A549 (cell line): ENCODE data around the gene GRIA2. TPM values are rescaled to one million over a fixed set of nuclear protein-coding genes. Genes with fewer than 3 reads are reported as not detected.
A peak's percentile ranks its signal among the peaks of the same experiment; 100 is the strongest.
"Not testable (repeated sequence)": the region's sequence is repeated elsewhere in the genome, so short reads cannot be mapped to it uniquely, and the experiment has no call there.

Experiments
- ATAC-seq, 2 experiments: fragments of 200-7000 bp in 1 of 2; fragments of >200 bp in 1 of 2; cut with Nextera tagmentation in 1 of 2; cut with Tn5 transposase in 1 of 2; 3 replicates each; pipeline versions ENCODE4 v1.8.0 to v1.9.1; 2018 to 2020; ENCODE audit warnings: mild to moderate bottlenecking in 1 of 2, moderate library complexity in 1 of 2
- CTCF ChIA-PET: fragments of 300-600 bp; sonication (Branson Sonifier 250); formaldehyde crosslinking; extraction: SDS; loops from one replicate; lab custom pipeline; 2021; ENCODE audit warnings: antibody characterized with exemption, inconsistent platforms; lab: Yijun Ruan, JAX
- POLR2A ChIA-PET: fragments of 350-600 bp; formaldehyde crosslinking; extraction: SDS; loops from one replicate; lab custom pipeline; 2021; ENCODE audit warnings: antibody characterized with exemption, inconsistent platforms; lab: Yijun Ruan, JAX
- DNase-seq, 2 experiments: peaks; one replicate each; pipeline versions ENCODE4 v3.0.0 to v3.0.0-alpha.2; 2011 to 2016; ENCODE audit warnings: low read depth in 1 of 2, low spot score in 1 of 2
- FAIRE-seq: peaks from 2 replicates; lab custom pipeline; 2011; peaks lifted over from hg19 to GRCh38; lab: Jason Lieb, UNC
- H3K27ac ChIP-seq, 2 experiments: fragments of >200 bp; sonication (Bioruptor Twin); formaldehyde crosslinking; 3 replicates each; pipeline ENCODE4 v1.5.1; 2016 to 2017
- H3K4me1 ChIP-seq: fragments of >200 bp; sonication (Bioruptor Twin); formaldehyde crosslinking; 3 replicates; pipeline ENCODE4 v1.6.1; 2016
- H3K4me2 ChIP-seq: fragments of >200 bp; sonication (Bioruptor Twin); formaldehyde crosslinking; 3 replicates; pipeline ENCODE4 v1.6.1; 2016
- H3K4me3 ChIP-seq: fragments of >200 bp; sonication (Bioruptor Twin); formaldehyde crosslinking; 3 replicates; pipeline ENCODE4 v1.5.1; 2016
- H3K9me3 ChIP-seq: fragments of >200 bp; sonication (Bioruptor Twin); formaldehyde crosslinking; 3 replicates; pipeline ENCODE4 v1.6.1; 2016
- CTCF ChIP-seq: fragments of >200 bp; sonication (Bioruptor Twin); formaldehyde crosslinking; IDR thresholded peaks from 3 replicates; pipeline ENCODE4 v1.5.1; 2016
- E2F6 ChIP-seq: IDR thresholded peaks from 2 replicates; pipeline ENCODE4 v1.6.1; 2012; ENCODE audit warnings: low read depth, borderline replicate concordance
- HES2 ChIP-seq: fragments of >200 bp; sonication (Bioruptor Twin); formaldehyde crosslinking; IDR thresholded peaks from 2 replicates; pipeline ENCODE4 v1.6.1; 2016
- HOXB13 ChIP-seq: fragments of 250-450 bp; sonication (Bioruptor Pico); IDR thresholded peaks from 2 replicates; pipeline ENCODE4 v1.5.0; 2020; ENCODE audit warnings: low read depth, mild to moderate bottlenecking, moderate library complexity
- MYC ChIP-seq: IDR thresholded peaks from 2 replicates; pipeline ENCODE4 v1.6.1; 2012; ENCODE audit warnings: mild to moderate bottlenecking, inconsistent platforms, low read length, improper control_type of control experiment, borderline replicate concordance
- NFE2L2 ChIP-seq: fragments of 150-350 bp; conservative IDR thresholded peaks from 2 replicates; pipeline ENCODE4 v1.6.1; 2014; ENCODE audit warnings: low read length
- POLR2AphosphoS2 ChIP-seq: conservative IDR thresholded peaks from 2 replicates; pipeline ENCODE4 v1.6.1; 2012; ENCODE audit warnings: low read length, improper control_type of control experiment, inconsistent platforms
- RAD21 ChIP-seq, 2 experiments: fragments of >200 bp in 1 of 2; sonication (Bioruptor Twin) in 1 of 2; formaldehyde crosslinking in 1 of 2; IDR thresholded peaks in 1 of 2; conservative IDR thresholded peaks in 1 of 2; 2 replicates in 1 of 2; 3 replicates in 1 of 2; pipeline ENCODE4 v1.6.1; 2012 to 2018; ENCODE audit warnings: inconsistent platforms in 1 of 2
- REST ChIP-seq: fragments of 200-600 bp; sonication (generic); IDR thresholded peaks from 2 replicates; pipeline ENCODE4 v1.6.1; 2016; ENCODE audit warnings: antibody characterized with exemption, mild to moderate bottlenecking, moderate library complexity
- RNF2 ChIP-seq: fragments of 200-600 bp; sonication (generic); IDR thresholded peaks from 2 replicates; pipeline ENCODE4 v1.6.1; 2016; ENCODE audit warnings: low read depth, mild to moderate bottlenecking, antibody characterized with exemption, moderate library complexity, borderline replicate concordance
- SREBF2 ChIP-seq: fragments of 450-650 bp; IDR thresholded peaks from 2 replicates; pipeline ENCODE4 v1.6.1; 2014; ENCODE audit warnings: mild to moderate bottlenecking, moderate library complexity
- TP53 ChIP-seq: fragments of 250-450 bp; sonication (Bioruptor Pico); IDR thresholded peaks from 2 replicates; pipeline ENCODE4 v1.5.0; 2021; ENCODE audit warnings: mild to moderate bottlenecking, moderate library complexity
- ZFP36 ChIP-seq: fragments of 450-650 bp; IDR thresholded peaks from 2 replicates; pipeline ENCODE4 v1.6.1; 2014; ENCODE audit warnings: borderline replicate concordance; ENCODE audit not compliant: partially characterized antibody
- WGBS: methylation state at CpG from one replicate; pipeline ENCODE4 v1.1.6; 2017; ENCODE audit errors: missing lambda C conversion rate; 5-methylcytosine and 5-hydroxymethylcytosine counted together
- polyA minus RNA-seq: library from RNA; depleted of rRNA, polyadenylated mRNA; stranded (reverse); fragments of >200 nt; gene quantifications from 2 replicates; pipeline ENCODE4 v1.2.3, GENCODE V29; 2011; rRNA and poly(A)+ RNA removed
- polyA plus RNA-seq, 4 experiments: library from polyadenylated mRNA; depleted of rRNA in 3 of 4; stranded (reverse); fragments of >200 nt; fragmentation: RNase III in 1 of 4; extraction: RNeasy Plus Mini Kit Qiagen cat#74134 plus additional on column Dnase treatment in 1 of 4; gene quantifications; 2 replicates in 3 of 4; 3 replicates in 1 of 4; pipeline ENCODE4 v1.2.3, GENCODE V29; 2011 to 2017

Gene GRIA2
- polyA plus RNA-seq (2011; rRNA removed) (0.08 TPM in 1 of 2 replicates, not detected in the other), polyA plus RNA-seq (2017; fragmentation: RNase III; extraction: RNeasy Plus Mini Kit Qiagen cat#74134 plus additional on column Dnase treatment) (not detected in 3 replicates), polyA minus RNA-seq (not detected in 2 replicates)
- polyA plus RNA-seq (2012; cell fraction: cytosol; rRNA removed): not detected in 2 replicates
- polyA plus RNA-seq (2012; cell fraction: nucleus; rRNA removed): not detected in 2 replicates

- ChIA-PET CTCF (interaction anchor here (0.7 kb wide), 1 partner anchor 1877 kb away, joined by 4 read pairs; no protein-coding TSS in a partner anchor), POLR2A (no interaction called here)
- TF ChIP-seq POLR2AphosphoS2: no peak
- peak; percentile 94 for TF ChIP-seq REST
- no peak for TF ChIP-seq MYC
- no peak for TF ChIP-seq HES2
- no peak for TF ChIP-seq SREBF2
- 0 out of 2 replicates have a peak, but pooled peaks have one; percentile 25 for TF ChIP-seq HOXB13
- TF ChIP-seq TP53 (CRISPR knock-in tag): no peak
- TF ChIP-seq NFE2L2: no peak
- Histone ChIP-seq H3K4me3 (peak within 1 kb of the TSS; percentile 39), H3K4me1 (0 out of 3 replicates have a peak, but pooled peaks cover 3% of the 10 kb centered on the region), H3K9me3 (no peaks in the 10 kb centered on the region), H3K4me2 (peak within 1 kb of the TSS; percentile 79), H3K27ac (no peak within 1 kb of the TSS)
- ATAC-seq (peak; percentile 84 to 92), FAIRE-seq (no peak), DNase-seq (peak in 1 of 2 experiments; percentile 15)
- 2% methylated on average over 9 of the region's 57 CpGs for WGBS
Measured at GRCh38 chr4:157220371-157220881, at the start of gene GRIA2. Gene GRIA2, plus strand, starts transcription at chr4:157220728. Its CDS starts 315 bp downstream, at chr4:157221043.

- ChIA-PET POLR2A (no interaction called here), CTCF (no interaction called here)
- H3K27ac ChIP-seq: no peak overlapping the region
- FAIRE-seq (no peak), DNase-seq (peak in 1 of 2 experiments; percentile 1), ATAC-seq (no peak)
- H3K4me2 ChIP-seq: no peak overlapping the region
- 7% methylated on average over 3 of the region's 3 CpGs for WGBS
- TF ChIP-seq RNF2: no peak
- peak; percentile 24; the same call in 2 of the 3 replicates for TF ChIP-seq CTCF
- TF ChIP-seq ZFP36: no peak
- no peak for TF ChIP-seq E2F6
- TF ChIP-seq RAD21 (conservative IDR thresholded peaks at IDR 0.05 in 1 of 2, IDR thresholded peaks at IDR 0.05 in 1 of 2): peak in 1 of 2 experiments; percentile 39; a peak in 3 of 5 replicates
- H3K4me1 ChIP-seq: no peaks in the 10 kb centered on the region
- H3K4me3 ChIP-seq: no peak overlapping the region
- no peaks in the 10 kb centered on the region for H3K9me3 ChIP-seq
Measured at GRCh38 chr4:157172011-157172410, 48.5 kb upstream of the GRIA2 start.

GRCh38 chr4:157180268-157180667, 40.3 kb upstream of the GRIA2 start:
- 30% methylated on average over 13 of the region's 14 CpGs for WGBS
- H3K4me1 ChIP-seq, ATAC-seq, CTCF ChIA-PET, H3K27ac ChIP-seq, POLR2A ChIA-PET, FAIRE-seq, H3K9me3 ChIP-seq, DNase-seq: not testable (repeated sequence)
- 0 out of 3 replicates have a peak overlapping the region, but pooled peaks have one; percentile 30 for H3K4me2 ChIP-seq
- peak overlapping the region; percentile 26; the same call in 1 of the 3 replicates for H3K4me3 ChIP-seq
